Measurements from ENCODE around the gene TTLL11.
"Not testable (repeated sequence)": the region's sequence is repeated elsewhere in the genome, so short reads cannot be mapped to it uniquely, and the experiment has no call there.

TTLL11 gene

GRCh38 chr9:121998513-121999049 is 94.5 kb downstream of the TTLL11 start:
- no peak for DNase-seq

- no peak for DNase-seq
These were observed 95.3 kb downstream of the TTLL11 start for GRCh38 chr9:121997791-121998190.

GRCh38 chr9:121996783-121997182 is 96.3 kb downstream of the TTLL11 start:
- DNase-seq, result no peak

GRCh38 chr9:121995997-121996396 is 97.1 kb downstream of the TTLL11 start:
- no peak for DNase-seq

- peak; percentile 57 for DNase-seq
These were observed 100.4 kb downstream of the TTLL11 start for GRCh38 chr9:121992571-121993212.

- no peak for DNase-seq
These were observed 101.8 kb downstream of the TTLL11 start for GRCh38 chr9:121991307-121991661.

GRCh38 chr9:121990600-121991306 is 102.4 kb downstream of the TTLL11 start:
- DNase-seq, result no peak

GRCh38 chr9:121989010-121989409 is 104.1 kb downstream of the TTLL11 start:
- no peak for DNase-seq

- no peak for DNase-seq
These were observed 105.8 kb downstream of the TTLL11 start for GRCh38 chr9:121987314-121987713.

- no peak for DNase-seq
These were observed 107.2 kb downstream of the TTLL11 start for GRCh38 chr9:121985792-121986494.

GRCh38 chr9:121984726-121985402 is 108.2 kb downstream of the TTLL11 start:
- no peak for DNase-seq

GRCh38 chr9:121983736-121984135 is 109.4 kb downstream of the TTLL11 start:
- DNase-seq, result no peak

GRCh38 chr9:121981118-121981883 is 111.8 kb downstream of the TTLL11 start:
- DNase-seq, result no peak

GRCh38 chr9:121980665-121981064 is 112.4 kb downstream of the TTLL11 start:
- DNase-seq, result not testable (repeated sequence)

GRCh38 chr9:121979736-121980135 is 113.4 kb downstream of the TTLL11 start:
- DNase-seq, result no peak

GRCh38 chr9:121976751-121977150 is 116.4 kb downstream of the TTLL11 start:
- no peak for DNase-seq

- DNase-seq, result no peak
These were observed 117.3 kb downstream of the TTLL11 start for GRCh38 chr9:121975801-121976277.

- no peak for DNase-seq
These were observed 118.7 kb downstream of the TTLL11 start for GRCh38 chr9:121974421-121974820.

GRCh38 chr9:121972501-121972981 is 120.6 kb downstream of the TTLL11 start:
- no peak for DNase-seq

- DNase-seq, result no peak
These were observed 125.1 kb downstream of the TTLL11 start for GRCh38 chr9:121968056-121968455.

- no peak for DNase-seq
These were observed 126.4 kb downstream of the TTLL11 start for GRCh38 chr9:121966706-121967105.

- no peak for DNase-seq
These were observed 129.5 kb downstream of the TTLL11 start for GRCh38 chr9:121963528-121963995.
